HG02610 (cell line): ENCODE results near the gene IL22RA2.
A peak's percentile ranks its signal among the peaks of the same experiment; 100 is the strongest.

Experiments
- ATAC-seq: cut with Tn5 transposase; IDR thresholded peaks from one replicate; pipeline ENCODE4 v1.9.1; 2021; ENCODE audit warnings: mild to moderate bottlenecking, moderate library complexity; ENCODE audit not compliant: unreplicated experiment

Gene IL22RA2

DNA sequence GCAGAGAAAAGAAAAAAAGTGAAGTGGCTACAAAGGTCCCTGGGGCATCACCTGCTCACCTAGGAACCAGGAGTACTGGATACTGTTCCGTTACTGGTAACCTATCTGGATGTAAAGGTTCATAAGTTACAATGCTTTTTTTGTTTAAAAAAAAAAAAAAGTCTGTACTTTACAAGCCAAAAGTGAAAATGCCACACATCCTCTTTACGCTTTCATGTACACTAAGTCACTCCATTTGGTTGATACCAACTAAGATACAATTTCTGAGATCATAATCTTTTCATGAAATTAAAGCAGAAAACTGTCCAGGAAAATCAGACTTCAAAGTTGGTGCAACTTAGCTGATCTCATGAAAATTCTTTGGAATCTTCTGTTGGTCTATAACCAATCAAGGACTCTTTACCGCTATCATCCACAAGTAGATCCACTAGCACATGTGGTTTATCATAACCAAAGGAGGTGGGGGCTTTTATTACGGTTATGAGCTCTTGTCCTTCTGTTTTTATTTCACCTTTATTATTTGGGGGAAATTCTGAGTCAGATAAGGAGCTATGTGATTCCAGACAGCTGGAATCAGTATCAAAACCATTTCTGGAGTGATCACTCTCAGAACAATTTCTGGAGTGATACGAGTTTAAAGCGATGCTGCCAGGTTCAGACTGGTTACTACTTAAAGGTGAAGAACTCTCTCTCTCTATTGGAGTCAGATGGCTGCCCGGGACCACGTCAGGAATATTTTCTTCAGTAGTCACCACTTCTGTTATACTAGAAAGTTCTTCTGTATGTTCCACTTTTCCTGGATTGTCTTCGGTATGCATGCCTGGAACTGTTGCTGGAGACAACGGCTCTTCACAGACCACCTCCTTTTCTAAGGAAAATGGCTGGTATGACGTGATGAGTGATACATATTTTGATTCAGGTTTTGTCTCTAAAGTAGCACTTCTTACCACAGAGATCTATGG, 24.5 kb upstream of the IL22RA2 start:
- ATAC-seq: no peak

DNA sequence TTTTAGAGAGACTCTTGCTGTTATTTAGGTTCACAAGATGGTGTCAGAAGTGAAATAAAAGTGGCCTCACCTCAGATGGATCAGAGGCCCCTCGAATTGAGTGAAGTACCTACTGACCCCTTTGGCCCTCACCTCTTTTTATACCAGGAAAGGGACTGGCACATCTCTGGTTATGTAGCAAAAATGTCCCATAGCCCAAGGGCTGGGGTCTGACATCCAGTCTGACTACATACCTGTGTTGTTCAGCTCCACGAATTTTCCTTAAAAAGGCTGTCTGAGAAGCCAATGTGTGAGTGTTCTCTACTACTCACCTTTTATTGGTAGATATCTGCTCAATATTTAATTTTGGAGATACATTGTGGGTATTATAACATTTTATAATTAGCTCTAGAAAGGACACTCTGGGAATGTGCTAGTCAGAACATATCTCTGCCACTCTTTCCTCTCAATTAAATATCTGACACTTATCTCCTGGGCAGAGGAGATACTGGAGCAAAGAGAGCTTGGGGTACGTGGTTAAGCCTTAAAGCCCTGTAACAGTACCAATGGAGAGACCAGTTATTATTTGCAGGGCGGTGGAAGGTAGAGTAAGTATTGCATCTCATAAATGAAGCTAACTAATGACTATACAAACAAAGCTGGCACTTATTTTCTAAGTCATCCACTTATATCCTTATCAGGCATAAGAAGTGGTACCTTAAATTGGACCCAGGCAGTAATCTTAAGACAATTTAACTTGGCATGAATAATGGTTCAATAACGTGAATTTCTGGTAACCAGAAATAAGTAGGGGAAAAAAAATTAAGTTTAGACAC, 20.0 kb upstream of the IL22RA2 start:
- ATAC-seq: no peak

DNA sequence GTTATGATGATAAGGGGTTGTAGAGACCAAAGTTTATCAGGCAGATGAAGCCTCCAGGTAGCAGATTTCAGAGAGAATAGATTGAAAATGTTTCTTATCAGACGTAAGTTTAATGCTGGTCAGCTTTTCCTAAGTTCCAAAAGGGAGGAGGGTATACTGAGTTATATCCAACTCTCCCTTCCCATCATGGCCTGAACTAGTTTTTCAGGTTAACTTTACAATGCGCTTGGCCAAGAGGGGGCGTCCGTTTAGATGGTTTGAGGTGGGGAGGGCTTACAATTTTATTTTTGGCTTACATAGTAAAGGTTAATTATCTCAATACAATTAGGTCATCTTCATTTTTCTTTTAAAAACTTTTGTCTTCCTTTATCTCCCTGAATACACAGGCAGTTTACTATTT, 19.4 kb upstream of the IL22RA2 start:
- no peak for ATAC-seq

DNA sequence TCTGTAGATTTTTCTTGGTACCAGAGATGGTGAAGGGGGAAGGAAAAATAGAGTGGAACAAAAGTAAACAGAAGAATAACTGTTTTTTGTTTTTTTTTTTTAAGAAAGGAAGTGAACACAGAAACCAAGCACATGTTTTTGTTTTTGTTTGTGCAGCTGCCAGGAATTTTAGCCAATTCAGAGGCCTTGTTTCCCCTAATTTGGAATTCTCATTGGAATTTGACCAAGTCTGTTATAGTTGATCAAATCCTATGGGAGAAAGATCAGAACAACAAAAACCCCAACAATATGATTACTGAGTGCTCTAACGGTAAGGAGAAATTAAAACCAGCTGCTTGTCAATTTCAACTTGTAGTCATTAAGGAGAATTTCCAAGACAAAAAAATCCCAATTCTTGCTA, 18.2 kb upstream of the IL22RA2 start:
- no peak for ATAC-seq

DNA sequence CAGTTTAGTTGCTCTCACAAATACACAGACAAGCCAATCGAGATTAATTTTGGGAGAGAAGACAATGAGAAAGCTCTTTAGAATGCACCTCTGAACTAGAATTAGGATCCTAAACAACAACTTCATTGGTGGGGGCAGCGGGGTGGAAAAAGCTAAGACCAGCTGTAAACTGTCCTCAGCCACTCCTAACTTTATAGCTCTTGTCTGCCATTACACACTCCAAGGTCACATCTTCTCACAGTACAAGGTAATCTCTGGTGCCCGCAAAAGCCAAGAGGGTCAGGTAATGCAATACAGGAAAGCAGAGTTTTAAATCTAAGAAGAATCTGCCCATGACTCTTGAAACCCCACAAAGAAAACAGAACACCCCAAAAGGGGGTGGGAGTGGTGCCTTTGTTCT, 17.8 kb upstream of the IL22RA2 start:
- ATAC-seq: no peak

DNA sequence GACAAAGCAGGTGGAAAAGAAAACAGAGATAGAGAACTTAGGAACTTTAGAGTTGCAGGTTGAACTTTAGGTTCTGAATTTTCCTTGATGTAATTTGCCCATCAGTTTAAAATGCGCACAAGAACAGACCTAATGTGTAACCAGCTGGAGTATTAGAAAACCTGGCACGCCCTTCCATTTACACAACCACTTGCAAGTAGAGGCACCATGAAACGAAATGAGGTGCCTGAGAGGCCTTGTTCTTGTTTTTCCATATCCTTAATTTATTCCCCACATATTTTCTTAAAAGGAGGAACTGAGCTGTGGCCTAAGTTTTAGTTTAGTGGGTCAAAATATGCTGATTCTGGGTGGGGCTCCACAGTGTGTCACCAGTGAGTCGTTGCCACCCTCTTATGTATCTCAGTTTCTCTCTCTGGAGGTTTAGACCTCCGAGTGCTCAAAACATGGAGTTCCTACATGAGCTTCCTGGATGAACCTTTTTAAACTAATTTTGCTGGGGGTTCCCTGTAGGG, 17.2 kb upstream of the IL22RA2 start:
- no peak for ATAC-seq

DNA sequence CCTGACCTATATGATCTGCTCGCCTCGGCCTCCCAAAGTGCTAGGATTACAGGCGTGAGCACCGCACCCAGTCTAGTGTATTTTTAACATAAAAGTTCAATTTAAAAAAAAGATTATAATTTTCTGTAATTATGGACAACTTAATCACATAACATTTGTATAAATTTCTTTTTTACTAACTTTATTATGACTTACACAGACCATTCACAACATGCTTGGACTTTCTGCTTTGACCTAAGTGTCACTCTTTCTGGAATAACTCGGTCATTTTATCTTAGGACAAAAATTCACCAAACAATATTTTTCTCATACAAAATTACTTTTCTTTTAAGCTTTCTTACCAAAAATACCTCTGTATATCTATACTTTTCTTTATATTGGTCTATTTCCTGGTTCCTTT, 15.4 kb upstream of the IL22RA2 start:
- no peak for ATAC-seq

DNA sequence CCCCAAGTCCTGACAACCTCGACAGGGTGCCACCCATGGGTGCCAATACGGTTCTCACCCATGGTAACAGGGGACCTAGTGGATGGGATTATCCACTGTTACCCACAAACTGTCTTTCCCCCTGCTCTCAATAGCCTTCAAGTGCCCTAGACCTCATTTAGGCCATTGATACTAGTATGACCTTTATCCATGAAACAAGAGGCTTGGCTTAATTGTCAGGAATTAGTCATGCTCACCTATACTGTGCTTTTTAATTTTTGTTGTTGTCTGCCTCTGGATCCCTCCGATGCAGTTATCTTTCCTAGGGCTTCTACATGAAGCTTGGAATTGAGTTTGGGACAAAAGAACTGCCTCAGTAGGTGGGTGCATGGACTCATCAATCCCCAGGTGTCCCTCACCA, 11.8 kb upstream of the IL22RA2 start:
- ATAC-seq: no peak

DNA sequence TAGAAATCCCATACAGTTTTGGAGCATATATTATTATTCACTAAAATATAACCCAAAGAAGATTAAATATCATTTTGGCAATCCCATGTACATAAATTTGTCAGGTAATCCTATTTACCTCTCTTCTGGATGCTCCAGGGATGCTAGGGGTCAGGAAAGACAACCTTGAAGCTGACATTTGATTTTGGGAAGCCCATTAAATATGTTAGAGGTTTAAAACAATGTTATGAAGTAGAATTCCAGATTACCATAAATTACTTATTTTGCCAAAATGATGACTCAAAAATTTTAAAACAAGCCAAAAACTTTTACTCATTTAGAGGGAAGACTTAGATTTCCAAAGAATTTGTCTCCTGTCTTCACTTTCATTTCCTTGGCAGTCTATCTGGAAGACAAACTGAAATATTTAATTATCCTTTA, 9.2 kb upstream of the IL22RA2 start:
- no peak for ATAC-seq

DNA sequence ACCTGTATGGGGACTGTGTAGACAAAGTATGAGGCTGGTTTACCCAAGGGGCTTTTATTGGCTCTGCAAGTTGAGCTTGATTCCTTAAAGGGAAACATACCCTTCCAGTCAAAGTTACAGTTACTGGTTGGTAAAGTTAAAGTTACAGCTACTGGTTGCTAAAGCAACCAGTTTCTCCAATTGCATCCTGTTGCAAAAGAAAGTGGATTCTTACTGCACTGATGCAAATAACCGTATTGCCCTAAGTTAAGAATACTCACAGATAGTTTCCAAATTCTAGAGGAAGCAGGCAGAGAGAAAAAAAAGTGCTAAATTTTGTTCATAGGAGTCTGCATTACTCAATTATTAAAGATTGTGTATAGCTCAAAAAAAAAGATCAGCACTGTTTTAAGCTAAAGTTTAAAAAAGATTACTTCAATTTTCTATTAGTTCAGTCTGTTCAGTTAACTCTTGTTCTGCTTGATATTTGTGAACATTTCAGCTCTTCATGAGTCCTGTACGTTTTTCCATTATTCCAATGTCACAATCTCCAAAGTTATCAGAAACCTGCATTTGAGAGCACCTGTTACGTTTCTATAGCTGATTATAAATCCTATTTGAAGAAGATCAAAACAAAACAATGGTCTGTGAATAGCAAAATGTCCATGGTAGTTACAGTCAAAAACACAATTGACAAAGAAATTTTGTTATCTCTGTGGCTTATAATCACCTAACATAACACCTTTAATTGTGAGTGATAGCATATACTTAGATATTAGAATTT, 8.6 kb upstream of the IL22RA2 start:
- ATAC-seq: no peak

DNA sequence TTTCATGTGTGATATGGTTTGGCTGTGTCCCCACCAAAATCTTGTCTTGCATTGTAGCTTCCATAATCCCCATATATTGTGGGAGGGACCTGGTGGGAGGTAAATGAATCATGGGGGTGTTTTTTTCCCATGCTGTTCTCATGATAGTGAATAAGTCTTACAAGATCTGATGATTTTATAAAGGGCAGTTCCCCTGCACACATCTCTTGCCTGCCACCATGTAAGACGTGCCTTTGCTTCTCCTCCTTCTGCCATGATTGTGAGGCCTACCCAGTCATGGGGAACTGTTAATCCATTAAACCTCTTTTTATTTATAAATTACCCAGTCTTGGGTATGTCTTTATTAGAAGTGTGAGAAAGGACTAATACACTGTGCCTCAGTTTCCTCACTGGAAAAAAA, 4.2 kb upstream of the IL22RA2 start:
- ATAC-seq: no peak

DNA sequence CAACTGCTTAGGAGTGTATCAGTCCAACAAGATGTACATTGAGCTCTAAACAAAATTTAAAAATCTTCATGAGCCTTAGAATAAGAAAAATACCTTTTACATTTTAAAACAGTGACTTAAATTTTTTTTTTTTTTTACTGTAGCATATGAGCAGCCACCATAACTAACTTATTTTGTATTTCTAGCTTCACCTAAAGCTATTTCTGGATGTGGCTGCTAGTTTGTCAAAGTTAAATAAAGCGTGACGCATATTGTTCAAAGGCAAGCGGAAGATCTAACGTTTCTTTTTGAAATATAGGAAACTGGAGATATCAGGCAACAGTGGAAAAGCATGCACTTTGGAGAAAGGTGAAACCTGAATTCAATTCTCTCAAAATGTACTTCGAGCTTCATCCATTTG, 3.3 kb upstream of the IL22RA2 start:
- ATAC-seq: no peak

DNA sequence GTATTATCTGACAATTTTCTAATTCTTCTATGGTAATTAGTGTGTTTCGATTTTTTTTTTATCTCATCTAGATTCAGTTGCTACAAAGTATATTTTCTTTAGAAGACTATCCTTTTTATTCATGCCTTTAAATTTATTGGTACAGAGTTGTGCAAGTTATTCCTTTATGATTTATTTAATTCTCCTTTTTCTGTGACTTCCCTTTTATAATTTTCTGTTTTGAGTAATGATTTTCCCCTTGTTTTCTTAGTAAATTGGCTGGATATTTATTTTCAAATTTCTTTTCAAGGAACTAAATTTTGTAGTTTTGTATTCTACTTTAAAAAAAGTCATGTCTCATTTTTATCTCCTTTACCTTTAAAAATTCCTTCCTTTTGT, 2.4 kb upstream of the IL22RA2 start:
- ATAC-seq: no peak

DNA sequence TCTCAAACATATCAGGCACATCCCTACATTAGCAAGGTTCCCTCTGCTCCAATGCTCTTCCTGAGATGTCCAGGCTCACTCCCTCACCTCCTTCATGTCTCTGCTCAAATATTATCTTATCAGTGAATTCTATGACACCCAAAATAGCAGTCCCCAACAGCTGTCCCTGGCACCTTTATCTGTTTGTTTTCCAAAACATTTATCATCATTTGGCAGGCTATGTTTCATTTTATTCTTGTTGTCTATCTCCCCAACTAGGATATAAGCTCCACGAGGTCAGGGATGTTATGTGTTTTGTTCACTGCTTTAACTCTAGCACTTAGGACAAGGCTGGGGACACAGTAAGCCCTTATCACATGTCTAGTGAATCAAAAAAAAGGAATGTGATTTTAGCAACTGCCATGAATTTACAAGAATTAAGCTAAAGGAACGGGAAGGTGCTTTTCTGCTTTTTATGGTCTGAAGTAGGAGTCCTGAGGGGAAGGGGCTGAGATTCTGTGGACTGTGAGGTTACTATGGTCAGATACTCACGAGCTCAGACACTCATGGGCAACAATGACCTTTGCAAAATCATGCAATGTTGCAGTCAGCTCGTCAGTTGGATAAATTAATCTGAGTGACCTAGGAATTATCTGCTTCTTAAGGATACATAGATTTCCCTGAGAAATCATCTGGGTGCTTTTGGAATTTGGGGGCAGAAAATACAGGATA, 1.9 kb upstream of the IL22RA2 start:
- no peak for ATAC-seq

DNA sequence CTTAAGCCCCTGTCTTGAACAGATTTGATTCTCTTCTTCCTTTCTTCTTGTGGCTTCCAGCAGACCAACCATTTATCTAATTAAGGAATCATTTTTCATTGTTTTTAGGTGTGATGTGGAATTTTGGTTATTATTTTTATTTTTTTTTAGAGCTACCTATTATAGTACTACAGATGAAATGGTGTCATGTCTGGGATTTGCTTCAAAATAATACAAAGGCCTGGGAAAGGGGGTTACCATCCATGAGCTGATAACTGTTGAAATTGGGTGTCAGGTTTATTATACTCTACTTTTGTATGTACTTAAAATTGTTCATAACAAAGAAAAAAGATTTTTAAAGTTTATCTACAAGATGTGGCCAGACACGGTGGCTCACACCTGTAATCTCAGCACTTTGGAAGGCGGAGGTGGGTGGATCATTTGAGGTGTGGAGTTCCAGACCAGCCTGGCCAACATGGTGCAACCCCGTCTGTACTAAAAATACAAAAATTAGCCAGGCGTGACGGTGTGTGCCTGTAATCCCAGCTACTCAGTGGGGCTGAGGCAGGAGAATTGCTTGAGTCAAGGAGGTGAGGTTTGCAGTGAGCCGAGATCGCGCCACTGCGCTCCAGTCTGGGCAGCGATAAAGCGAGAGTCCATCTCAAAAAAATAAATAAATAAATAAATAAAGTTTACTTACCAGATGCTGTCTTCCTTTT, 561 bp downstream of the IL22RA2 start:
- ATAC-seq: no peak

DNA sequence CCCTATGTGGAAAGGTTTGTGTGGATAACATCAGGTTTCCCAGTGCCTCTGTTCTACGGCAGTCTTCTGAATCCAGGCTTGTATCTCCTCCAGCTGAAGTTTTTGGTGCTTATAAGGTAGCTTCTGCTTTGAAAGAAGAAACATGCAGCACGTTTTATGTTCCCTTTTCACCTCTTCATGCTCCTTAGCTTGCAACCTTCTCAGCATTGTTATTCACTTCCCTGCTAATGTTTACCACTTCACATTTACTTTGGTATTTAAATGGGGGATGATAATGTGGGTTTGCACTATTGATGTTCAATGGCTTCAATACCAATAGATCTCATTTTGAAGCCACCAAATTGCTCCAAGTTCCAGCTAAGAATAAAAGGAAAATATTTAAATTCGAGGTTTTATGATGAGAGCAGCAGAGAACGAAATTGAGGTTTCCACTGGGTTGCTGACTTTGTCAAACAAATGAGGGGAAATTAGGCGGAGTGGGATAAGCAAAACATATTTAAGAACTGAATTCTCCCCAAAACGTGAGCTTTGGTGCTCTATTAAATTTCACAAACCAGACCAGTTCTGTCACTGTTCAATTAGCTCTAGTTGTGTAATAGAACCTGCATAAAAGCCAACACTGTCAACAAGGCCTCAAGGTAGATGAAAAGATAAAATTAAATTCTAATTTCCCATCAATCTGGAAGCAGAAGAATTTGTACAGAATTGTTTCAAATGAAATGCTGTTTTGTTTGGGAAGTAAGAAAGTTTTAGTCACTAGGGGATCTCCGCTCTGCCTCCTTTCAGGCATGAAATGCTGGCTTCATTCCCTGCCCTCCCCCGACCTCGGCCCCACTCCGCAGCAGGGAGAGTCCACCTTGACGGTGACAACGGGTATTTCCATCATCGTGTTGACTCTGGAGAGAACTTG, 1.4 kb downstream of the IL22RA2 start:
- ATAC-seq: peak; percentile 51

DNA sequence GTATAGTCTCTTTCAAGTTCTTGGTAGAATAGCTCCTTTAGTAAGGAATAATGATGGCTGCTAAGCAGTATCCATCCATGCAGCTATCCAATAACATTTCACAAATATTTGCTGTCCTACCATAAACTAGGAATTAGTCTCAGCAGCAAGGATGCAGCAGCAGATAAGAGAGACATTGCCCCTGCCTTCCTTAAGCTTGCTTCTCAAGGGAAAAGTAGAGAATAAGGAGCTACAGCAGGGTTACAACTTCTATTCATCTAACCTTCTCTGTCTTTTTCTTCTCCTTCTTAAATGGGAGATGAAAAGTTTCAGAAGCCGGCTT, 2.4 kb downstream of the IL22RA2 start:
- ATAC-seq: no peak

DNA sequence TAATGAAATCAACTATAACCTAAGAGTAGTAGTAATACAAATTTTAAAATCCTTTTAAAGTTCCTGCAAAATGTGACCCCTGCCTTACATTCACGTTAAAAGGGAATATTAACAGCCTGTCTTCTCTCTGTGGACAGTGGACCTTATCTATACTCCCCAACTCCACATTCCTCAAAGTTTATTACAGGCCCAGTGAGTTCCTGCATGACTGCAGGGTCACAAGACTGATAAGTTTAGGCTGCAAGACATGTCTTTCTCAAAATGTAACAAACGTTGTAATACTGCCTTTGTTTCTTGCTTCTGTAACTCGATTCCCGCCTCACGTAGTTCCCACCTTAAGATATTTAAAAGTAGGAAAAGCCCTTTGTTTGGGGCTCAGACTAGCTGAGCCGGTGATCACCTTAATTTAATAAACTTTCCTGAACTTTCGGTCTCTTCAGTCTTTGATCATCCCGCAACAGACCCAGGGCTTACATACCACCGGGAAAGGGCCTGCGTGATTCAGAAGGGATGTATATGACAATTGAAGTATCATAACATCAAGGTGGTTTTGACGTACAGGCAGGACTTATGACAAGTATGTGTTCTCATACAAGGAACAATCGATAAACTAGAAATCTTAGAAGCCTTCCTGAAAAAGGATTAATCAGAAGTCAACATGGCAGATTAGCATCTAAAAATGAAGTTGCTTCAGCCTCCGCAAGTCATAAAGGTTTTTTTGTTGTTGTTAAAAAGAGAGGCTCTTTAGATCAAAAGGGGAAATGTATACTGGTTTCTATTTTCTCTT, 3.0 kb downstream of the IL22RA2 start:
- ATAC-seq: no peak
